A673 (cell line): ENCODE data around the gene STMN3. TPM values are rescaled to one million over a fixed set of nuclear protein-coding genes. Genes with fewer than 3 reads are reported as not detected.
"Not testable (repeated sequence)": the region's sequence is repeated elsewhere in the genome, so short reads cannot be mapped to it uniquely, and the experiment has no call there.

Experiments
- BruUV-seq: library from RNA; stranded (reverse); fragments of 400-500 nt; replicated peaks from 2 replicates; lab custom pipeline; 2021; lab: Mats Ljungman, UMichigan
- CTCF ChIA-PET: fragments of 300-600 bp; sonication (Branson Sonifier 250); formaldehyde crosslinking; loops from one replicate; lab custom pipeline; 2022; ENCODE audit warnings: antibody characterized with exemption; lab: Charles Lee
- POLR2A ChIA-PET: fragments of 300-600 bp; sonication (Branson Sonifier 250); formaldehyde crosslinking; loops from one replicate; lab custom pipeline; 2022; ENCODE audit warnings: antibody characterized with exemption; ENCODE audit not compliant: low non-redundant PET; lab: Charles Lee
- DNase-seq: peaks from one replicate; pipeline ENCODE4 v3.0.0-alpha.2; 2015; ENCODE audit warnings: low spot score
- H3K27ac ChIP-seq: fragments of 200-600 bp; sonication (generic); 2 replicates; pipeline ENCODE4 v1.5.1; 2016; ENCODE audit warnings: mixed run types, low read depth, mild to moderate bottlenecking, mixed read lengths, antibody characterized with exemption, low read length; ENCODE audit not compliant: poor library complexity, severe bottlenecking
- H3K27me3 ChIP-seq: fragments of 200-600 bp; sonication (generic); replicated peaks from 2 replicates; pipeline ENCODE4 v1.6.1; 2017; ENCODE audit warnings: mixed run types, low read depth, mild to moderate bottlenecking, mixed read lengths, antibody characterized with exemption, low read length; ENCODE audit not compliant: insufficient read depth, poor library complexity
- H3K36me3 ChIP-seq: fragments of 200-600 bp; sonication (generic); 2 replicates; pipeline ENCODE4 v1.6.1; 2016; ENCODE audit warnings: mixed run types, mild to moderate bottlenecking, mixed read lengths, antibody characterized with exemption, low read length; ENCODE audit not compliant: insufficient read depth, poor library complexity, severe bottlenecking
- H3K4me1 ChIP-seq: fragments of 200-600 bp; sonication (generic); 2 replicates; pipeline ENCODE4 v1.6.1; 2017; ENCODE audit warnings: mixed run types, mild to moderate bottlenecking, mixed read lengths, antibody characterized with exemption, low read length; ENCODE audit not compliant: insufficient read depth, poor library complexity, severe bottlenecking
- H3K4me3 ChIP-seq: fragments of 200-600 bp; sonication (generic); 2 replicates; pipeline ENCODE4 v1.5.1; 2016; ENCODE audit warnings: low read depth, mixed run types, mild to moderate bottlenecking, mixed read lengths, low read length; ENCODE audit not compliant: poor library complexity, severe bottlenecking
- H3K9me3 ChIP-seq: fragments of 200-600 bp; sonication (generic); 2 replicates; pipeline ENCODE4 v1.6.1; 2016; ENCODE audit warnings: mixed run types, low read depth, mild to moderate bottlenecking, mixed read lengths, antibody characterized with exemption, low read length; ENCODE audit not compliant: poor library complexity, severe bottlenecking
- EZH2 ChIP-seq: fragments of 200-600 bp; sonication (generic); IDR thresholded peaks from 2 replicates; pipeline ENCODE4 v1.6.1; 2017; ENCODE audit warnings: borderline replicate concordance, low read depth, mild to moderate bottlenecking, mixed read lengths, antibody characterized with exemption, low read length; ENCODE audit not compliant: poor library complexity, severe bottlenecking
- intact Hi-C: fragments of 100-400 bp; cut with micrococcal nuclease; formaldehyde crosslinking; loops from one replicate; pipeline ENCODE4 v1.10.0; 2022; ENCODE audit not compliant: unreplicated experiment
- total RNA-seq: library from RNA; stranded (reverse); gene quantifications from 2 replicates; pipeline ENCODE4 v1.2.3, GENCODE V29; 2021
- TF ChIP-seq, protein P1 (sequence below): fragments of 300-800, 200-600 bp; sonication (generic); conservative IDR thresholded peaks from 2 replicates; pipeline ENCODE4 v1.5.1; 2017; ENCODE audit warnings: low read depth, mild to moderate bottlenecking, antibody characterized with exemption, low read length, moderate library complexity, mixed read lengths

Gene STMN3
- total RNA-seq, 1 experiment from 2014 or later: 115 TPM

DNA sequence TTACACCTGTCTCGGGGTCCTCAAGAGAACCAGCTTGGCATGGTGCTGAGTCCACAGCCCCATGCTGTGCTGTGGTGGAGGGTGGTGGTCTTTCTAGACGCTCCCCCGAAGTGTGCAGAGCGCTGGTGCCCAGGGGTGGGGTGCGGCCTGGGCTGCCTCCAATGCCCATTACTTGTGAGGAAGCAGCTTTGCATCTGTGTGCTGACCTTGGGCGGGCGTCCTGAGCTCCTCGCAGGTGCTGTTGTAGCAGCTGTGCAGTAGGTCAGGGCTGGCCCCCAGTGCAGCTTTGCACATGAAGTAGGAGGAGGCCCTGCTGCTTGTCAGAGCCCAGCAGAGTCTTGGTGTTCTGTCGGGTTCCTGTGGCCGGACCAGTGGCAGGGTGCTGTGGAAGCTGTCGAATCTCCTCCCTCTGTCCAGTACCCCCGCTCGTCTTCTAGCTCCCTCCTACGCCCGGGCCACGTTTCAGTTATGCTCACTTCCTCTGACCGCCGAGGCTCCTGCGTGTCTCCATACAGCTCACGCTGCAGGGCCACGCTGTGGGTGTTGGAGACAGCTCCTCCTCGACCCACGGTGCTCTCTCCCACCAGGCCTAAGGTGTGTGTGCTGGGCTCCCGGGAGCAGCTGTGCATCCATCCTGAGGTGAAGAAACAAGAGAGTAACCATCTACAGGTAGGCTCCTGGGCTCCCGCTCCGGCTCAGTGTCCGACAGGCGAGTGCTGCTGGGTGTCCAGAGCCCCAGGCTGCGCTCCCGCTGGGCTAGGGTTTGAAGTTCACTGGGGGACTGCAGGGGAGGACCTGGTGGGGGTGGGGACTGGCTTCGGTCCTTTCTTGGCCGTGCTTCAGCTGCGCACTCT lies 9.0 kb upstream of the STMN3 start:
- TF ChIP-seq EZH2: no peak
- Histone ChIP-seq H3K27me3 (no peaks in the 10 kb centered on the region), H3K4me3 (no peak overlapping the region), H3K36me3 (peaks cover 17% of the 10 kb centered on the region), H3K4me1 (peaks cover 10% of the 10 kb centered on the region), H3K9me3 (no peaks in the 10 kb centered on the region), H3K27ac (no peak overlapping the region)
- DNase-seq: no peak
- POLR2A ChIA-PET: no interaction called here
- CTCF ChIA-PET: no interaction called here
- intact Hi-C loops: no loop called here
- BruUV-seq: no TSS peak

- intact Hi-C loops: no loop called here
- Histone ChIP-seq H3K4me1 (peaks cover 15% of the 10 kb centered on the region), H3K27me3 (no peaks in the 10 kb centered on the region), H3K4me3 (no peak overlapping the region), H3K9me3 (no peaks in the 10 kb centered on the region), H3K27ac (no peak overlapping the region), H3K36me3 (peaks cover 11% of the 10 kb centered on the region)
- BruUV-seq: no TSS peak
- no peak for TF ChIP-seq EZH2
- TF ChIP-seq, protein P1, sequence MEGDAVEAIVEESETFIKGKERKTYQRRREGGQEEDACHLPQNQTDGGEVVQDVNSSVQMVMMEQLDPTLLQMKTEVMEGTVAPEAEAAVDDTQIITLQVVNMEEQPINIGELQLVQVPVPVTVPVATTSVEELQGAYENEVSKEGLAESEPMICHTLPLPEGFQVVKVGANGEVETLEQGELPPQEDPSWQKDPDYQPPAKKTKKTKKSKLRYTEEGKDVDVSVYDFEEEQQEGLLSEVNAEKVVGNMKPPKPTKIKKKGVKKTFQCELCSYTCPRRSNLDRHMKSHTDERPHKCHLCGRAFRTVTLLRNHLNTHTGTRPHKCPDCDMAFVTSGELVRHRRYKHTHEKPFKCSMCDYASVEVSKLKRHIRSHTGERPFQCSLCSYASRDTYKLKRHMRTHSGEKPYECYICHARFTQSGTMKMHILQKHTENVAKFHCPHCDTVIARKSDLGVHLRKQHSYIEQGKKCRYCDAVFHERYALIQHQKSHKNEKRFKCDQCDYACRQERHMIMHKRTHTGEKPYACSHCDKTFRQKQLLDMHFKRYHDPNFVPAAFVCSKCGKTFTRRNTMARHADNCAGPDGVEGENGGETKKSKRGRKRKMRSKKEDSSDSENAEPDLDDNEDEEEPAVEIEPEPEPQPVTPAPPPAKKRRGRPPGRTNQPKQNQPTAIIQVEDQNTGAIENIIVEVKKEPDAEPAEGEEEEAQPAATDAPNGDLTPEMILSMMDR: no peak
- POLR2A ChIA-PET: no interaction called here
- CTCF ChIA-PET: no interaction called here
- DNase-seq: no peak
Measured at GRCh38 chr20:63661108-63661507, 7.9 kb upstream of the STMN3 start.

GRCh38 chr20:63660622-63661021 lies 7.4 kb upstream of the STMN3 start:
- Histone ChIP-seq H3K27me3 (no peaks in the 10 kb centered on the region), H3K9me3 (no peaks in the 10 kb centered on the region), H3K27ac (no peak overlapping the region), H3K36me3 (peaks cover 6% of the 10 kb centered on the region), H3K4me1 (peaks cover 15% of the 10 kb centered on the region), H3K4me3 (no peak overlapping the region)
- intact Hi-C loops: no loop called here
- BruUV-seq: no TSS peak
- CTCF ChIA-PET: no interaction called here
- TF ChIP-seq, protein P1: no peak
- no peak for TF ChIP-seq EZH2
- no peak for DNase-seq
- POLR2A ChIA-PET: no interaction called here

GRCh38 chr20:63660174-63660573 lies 7.0 kb upstream of the STMN3 start:
- H3K9me3 ChIP-seq, POLR2A ChIA-PET, H3K27me3 ChIP-seq, H3K4me3 ChIP-seq, BruUV-seq, intact Hi-C loops, CTCF ChIA-PET, DNase-seq, H3K27ac ChIP-seq, H3K36me3 ChIP-seq: not testable (repeated sequence)
- peaks cover 15% of the 10 kb centered on the region for H3K4me1 ChIP-seq
